DMS153 treated with DMSO at 0.1 percent for 48 hours (cell line): ENCODE measurements around the gene ASIC2.

Experiments
- DNase-seq: peaks from one replicate; lab custom pipeline; 2025; ENCODE audit not compliant: unreplicated experiment; lab: John Stamatoyannopoulos, UW

Gene ASIC2

GRCh38 chr17:33205552-33205951 is 87.5 kb downstream of the ASIC2 start:
- no peak for DNase-seq

- no peak for DNase-seq
Observed at GRCh38 chr17:33204701-33205100, 88.4 kb downstream of the ASIC2 start.

DNA sequence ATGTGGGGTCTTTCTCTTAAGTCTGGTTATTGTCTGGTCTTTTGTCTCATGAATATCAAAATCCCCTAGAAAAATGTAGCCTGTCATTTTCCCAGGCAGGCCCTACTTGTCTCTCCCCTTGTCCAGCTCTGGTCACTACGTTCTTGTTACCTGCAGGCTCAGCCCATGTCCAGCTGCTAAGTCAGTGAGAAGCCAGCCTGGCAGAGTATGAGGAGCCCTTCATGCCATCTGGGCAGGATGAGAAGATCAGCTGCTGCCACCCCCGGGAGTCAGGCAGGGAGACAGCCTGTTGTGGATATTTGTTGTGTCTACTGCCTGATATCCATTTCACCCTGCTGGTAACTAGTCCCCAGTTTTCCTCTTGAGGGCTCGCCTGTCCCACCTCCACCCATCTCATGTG is 88.9 kb downstream of the ASIC2 start:
- DNase-seq = no peak

DNA sequence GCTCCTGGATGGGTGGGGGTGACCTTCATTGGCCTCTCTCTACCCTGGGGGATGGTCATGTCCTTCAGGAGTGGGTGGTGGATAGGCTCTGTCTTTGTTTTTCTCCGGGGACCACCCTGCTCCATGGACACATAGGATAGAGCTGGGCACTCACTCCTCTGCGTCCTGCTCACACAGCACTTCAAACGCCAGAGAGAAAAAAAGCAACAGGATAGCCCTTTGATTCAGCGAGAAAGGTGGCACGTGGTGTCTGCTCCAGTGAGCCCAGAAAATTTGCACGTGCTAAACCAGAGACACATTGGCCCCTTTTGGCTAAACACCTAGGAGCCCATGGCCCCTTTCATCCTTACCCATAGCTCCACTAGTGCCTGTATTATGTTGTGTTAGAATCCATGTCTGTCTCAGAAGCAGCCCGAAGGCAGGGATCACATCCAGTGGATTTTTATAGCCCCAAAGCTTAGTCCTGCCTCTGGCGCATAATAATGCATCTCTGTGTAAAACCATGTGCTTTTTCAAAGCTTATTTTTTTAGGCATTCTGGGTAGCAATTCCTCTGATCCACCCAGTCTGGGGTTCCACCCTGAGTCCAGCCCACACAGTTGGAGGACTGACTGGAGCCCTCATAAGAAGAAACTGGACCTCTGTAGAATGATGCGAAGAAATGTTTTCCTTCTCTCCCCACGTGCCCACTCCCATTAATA is 90.1 kb downstream of the ASIC2 start:
- no peak for DNase-seq

- no peak for DNase-seq
Observed at GRCh38 chr17:33202021-33202420, 91.1 kb downstream of the ASIC2 start.

DNA sequence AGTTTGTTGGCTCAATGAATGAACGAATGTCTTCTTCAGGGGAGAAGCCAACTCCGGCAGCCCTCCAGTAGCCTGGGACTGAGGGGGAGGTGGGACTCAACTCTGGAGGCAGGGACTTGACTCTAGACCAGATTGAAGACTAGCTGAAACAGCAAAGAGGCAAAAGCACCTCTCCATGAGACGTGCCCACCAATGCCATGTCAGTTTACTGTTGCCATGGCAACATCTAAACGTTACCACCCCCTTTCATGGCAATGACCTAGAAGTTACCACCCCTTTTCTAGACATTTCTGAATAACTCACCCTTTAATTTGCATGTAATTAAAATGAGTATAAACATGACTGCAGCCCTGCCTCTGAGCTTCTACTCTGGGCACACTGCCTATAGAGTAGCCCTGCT is 91.8 kb downstream of the ASIC2 start:
- DNase-seq = no peak

DNA sequence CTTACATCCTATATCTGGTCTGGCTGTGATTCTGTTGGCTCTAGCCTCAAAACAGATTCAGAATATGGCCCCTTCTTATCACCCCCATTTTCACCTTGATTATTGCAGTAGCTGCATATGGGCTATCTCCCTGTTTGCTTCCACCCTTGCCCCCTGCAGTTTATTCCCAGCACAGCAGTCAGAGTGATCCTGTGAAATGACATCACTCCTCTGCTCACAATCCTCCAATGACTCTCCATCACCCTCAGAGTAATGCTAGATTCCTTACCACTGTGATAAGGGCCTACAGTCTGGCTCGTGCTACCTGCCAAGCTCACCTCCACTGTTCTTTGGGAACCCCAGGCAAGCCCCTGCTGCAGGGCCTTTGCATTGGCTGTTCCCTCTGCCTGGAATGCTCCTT is 92.5 kb downstream of the ASIC2 start:
- DNase-seq = no peak

GRCh38 chr17:33199571-33200510 is 93.3 kb downstream of the ASIC2 start:
- DNase-seq = no peak

DNA sequence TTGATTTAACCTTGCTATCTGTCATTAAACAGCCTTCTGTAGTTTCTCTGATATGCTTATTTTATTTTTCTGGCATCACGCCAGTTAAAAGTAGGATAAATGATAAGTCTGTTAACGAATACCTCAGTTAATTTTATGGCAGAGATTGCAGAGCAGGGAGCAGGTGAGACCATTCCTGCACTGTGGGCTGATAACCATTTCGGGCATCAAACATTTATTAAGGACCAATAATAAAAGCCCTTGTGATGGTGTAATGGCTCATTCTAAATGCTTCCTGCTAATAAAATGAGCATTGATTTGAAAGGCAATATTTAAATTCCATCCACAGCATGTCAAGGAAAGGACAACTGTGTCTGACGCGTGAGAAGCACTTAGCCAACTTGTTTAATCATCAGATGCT is 94.1 kb downstream of the ASIC2 start:
- no peak for DNase-seq

GRCh38 chr17:33197342-33197741 is 95.8 kb downstream of the ASIC2 start:
- DNase-seq = no peak

DNA sequence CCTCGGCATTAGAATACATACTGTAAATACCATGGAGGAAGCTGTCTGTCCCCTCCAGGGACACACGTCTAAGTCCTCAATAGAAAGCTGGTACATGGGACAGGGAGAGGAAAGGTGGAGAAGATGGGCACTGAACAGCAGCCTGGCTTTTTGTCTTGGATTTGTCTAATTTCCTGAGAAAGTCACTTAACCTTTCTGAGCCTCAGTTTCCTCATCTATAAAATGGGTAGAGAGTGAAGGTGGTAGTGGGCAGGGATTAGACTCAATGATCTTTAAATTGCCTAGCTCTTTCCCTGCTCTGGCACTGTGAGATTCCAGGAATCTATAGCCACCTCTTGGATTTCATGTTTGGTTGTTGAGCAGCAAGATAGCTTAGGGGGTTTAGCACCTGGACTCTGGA is 96.2 kb downstream of the ASIC2 start:
- no peak for DNase-seq

DNA sequence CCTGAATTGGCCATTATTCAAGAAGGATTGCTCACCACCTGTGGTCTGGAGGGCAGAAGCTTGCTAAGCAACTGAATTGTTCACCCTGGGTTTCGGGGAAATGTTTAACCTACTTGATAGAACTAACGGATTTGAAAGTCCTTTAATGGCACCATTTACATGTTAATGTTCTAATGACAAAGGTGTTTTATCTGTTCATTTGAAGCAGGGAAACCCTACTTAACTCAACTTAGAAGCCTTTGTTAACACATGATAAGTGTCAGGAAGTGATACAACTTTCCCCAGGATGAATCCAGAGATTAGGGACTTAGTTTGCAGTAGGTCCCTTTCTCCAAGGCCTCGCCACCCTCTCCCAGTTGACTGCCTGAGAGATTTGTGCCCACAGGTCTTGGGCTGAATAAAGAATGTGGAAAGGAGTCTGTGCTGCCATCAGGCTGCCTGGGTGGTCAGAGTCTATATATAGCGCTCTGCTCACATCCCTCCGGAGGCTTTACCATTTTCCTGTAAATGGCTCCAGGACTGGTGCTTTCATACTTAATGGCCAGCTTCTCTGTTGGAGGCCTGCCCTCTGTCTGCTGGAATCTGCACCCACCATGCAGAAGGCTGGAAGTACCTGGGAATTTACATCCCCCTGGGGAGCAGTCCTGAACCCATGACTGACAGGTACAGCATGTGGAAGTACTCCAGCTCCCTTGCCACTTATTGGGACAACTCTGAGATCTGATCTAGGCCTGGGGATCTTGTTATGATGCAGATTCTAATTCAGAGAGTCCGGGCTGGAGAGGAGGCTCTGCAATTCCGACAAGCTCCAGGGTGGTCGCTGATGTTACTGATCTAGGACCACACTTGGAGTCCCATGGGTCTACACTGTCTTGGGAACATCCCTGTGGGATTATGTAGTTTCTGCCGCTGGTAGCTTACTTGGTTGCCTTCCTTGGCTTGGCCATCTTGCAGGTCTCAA is 99.9 kb downstream of the ASIC2 start:
- DNase-seq = no peak

GRCh38 chr17:33183487-33184026 is 109.5 kb downstream of the ASIC2 start:
- DNase-seq = no peak

DNA sequence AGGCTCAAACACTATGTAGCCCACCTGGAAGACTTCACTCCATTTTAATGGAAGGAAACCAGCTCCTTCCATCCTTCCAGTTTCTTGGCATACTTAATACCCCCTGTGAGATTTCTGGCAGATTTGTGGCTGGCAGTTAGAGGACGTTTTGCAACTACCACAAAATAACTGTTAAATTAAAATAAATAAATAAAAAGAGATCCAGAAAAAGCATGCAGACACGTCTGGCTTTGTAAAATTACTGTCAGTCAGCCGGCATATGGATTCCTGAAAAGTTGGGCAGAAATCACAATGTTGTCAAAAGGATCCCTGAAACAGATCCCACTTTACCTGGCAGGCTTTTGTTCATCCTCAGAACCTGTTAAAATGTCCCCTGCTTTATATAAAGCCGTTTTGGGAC is 113.9 kb downstream of the ASIC2 start:
- DNase-seq = no peak

GRCh38 chr17:33178681-33179080 is 114.4 kb downstream of the ASIC2 start:
- DNase-seq = no peak

DNA sequence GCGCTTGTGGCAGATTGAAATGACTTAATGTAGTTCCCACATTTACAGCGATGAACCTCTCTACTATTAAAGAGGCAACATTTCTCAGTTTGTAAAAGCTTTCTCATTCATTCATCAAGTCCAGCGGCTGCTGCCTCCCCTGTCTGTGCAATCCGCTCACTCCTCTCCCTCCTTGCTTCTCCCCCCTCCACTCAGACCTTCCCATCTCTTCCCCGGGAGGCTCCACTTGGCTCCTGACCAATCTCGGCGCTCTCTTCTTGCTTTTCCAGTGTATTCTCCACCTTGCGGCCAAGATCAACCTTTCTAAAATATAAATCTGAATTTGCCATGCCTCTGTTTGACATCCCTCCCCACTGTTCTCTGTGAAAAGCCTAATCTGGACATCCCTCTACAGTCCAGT is 117.5 kb downstream of the ASIC2 start:
- DNase-seq = no peak

DNA sequence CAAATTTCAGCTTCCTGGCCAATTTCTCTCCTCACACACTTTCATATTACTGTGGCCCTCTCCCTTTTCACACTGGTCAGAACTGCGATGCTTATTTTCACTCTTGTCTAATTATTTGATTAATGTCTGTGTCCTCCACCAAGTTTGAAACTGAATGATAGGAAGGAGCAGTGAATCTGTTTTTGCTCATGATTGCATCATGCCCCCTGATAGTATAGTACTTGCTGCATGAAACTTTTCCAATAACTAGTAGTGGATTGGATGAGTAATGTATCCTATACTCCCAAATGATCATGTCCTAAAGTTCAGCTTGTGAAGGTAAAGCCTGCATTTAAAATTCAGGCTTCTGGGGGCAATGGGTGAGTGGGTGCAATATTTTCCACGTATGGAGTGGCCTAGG is 121.2 kb downstream of the ASIC2 start:
- no peak for DNase-seq

DNA sequence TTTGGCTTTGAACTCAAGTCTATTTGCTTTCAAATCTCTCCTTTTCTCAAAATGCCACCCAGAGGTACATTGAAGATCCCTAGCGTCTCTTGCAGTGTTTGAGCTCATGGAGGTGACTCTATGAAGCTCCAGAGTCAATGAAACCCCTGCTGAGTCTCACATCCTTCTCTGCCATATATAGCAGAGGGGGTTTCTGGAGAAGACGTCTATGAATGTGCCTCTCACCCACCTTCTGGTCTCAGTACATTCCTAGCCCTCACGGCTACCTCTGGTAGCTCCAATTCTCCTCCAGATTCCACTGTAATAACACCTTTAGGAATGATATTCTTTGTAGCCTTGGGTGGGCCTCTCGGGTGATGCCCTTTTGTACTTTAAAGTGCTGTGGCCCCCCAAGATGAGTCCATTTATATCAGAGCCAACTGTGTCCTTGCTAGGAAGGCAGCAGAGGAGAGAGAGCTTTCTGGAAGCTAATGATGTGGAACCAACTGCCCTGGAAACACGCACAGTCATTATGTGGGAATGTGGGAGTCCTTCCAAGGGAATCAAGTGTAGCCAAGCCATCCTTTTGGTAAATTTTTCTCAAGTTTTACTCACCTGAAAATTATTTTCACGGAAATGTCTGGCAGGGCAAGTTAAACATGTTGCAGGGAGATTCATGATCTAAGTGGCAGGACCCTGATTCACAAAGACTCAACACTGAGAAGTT is 123.4 kb downstream of the ASIC2 start:
- no peak for DNase-seq

DNA sequence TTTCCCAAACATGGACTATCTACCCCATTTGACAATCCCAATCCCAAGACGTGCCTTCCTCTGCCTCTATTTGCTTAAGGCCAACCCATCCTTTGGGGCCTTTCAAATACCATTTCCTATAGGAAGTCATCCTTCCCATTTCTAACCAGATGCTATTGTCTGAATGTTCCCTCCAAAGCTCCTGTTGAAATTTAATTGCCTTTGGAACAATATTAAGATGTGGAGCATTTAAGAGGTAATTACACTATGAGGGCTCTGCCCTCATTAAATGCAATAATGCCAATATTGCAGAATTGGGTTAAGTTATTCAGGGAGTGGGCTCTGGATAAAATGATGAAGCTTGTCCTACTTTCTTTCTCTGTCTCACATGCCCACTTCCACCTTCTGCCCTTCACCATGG is 125.4 kb downstream of the ASIC2 start:
- DNase-seq = no peak

DNA sequence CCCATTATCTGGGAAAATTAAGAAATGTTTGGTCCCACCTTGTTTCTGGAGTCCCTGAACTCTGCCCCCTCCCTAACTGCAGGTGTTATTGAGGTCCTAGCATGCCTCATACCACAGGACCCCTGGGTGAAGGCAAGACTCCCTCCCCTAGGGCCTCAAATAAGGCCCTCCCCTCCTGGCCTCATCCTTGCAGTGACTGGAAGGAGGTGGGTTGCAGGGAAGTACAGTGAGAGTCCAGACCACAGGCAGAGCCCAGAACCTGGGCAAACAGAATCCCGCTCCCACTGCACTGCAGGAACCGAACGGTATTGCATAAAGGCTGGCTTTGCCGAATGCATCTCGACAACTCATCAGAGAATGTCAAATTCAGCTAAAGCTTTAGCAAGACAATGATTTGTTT is 126.6 kb downstream of the ASIC2 start:
- DNase-seq = no peak
